Measurements from ENCODE around the gene TSPAN9.

Gene TSPAN9

DNA sequence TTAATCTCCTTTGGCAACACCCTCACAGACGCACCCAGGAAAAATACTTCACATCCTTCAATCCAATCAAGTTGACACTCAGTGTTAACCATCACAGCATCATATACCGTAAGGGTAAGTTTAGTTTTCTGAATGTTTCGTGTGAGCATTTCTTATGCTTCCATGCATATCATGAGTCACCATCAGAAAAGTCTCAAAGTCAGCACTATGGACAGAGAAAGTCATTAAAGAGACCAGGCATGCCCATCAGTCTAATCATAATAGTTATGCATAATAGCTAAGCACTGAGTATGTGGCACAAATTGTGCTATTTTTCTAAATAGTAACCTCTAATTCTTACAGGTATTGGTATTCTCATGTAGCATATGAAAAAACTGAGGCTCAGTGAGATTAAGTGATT, 255.0 kb downstream of the TSPAN9 start:
- no peak overlapping the region for H3K27ac ChIP-seq (ENCODE audit: low read depth, low read length, severe bottlenecking)
- 67 to 100% methylated on average over 1 to 2 of the region's 3 CpGs for WGBS, 2 experiments (ENCODE audit: insufficient coverage in 2 of 2)
- peaks cover 8% of the 10 kb centered on the region for H3K4me1 ChIP-seq (ENCODE audit: control insufficient read depth, insufficient read depth, low read length, poor library complexity, severe bottlenecking)

DNA sequence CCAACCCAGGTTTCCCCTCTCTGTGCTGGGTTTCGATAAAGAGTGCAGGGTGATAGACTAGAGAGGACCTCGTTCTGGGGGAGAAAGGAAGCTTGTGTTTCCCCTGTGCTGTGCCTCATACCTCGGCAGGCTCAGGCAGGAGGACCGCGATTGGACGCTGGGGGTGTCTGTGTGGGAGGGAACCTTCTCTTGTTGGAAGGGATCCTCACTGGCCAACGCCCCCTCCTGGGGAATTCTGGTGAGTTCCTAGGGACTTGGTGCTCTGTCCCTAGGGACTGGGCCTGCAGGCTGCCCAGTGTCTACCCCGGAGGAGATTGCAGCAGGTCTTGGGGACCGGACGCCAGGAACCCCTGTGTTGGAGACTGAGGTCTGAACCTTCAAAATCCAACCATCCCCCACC, 256.4 kb downstream of the TSPAN9 start:
- H3K4me1 ChIP-seq (ENCODE audit: control insufficient read depth, insufficient read depth, low read length, poor library complexity, severe bottlenecking), result peaks cover 8% of the 10 kb centered on the region

More for the DNA sequence above, 255.0 kb downstream of the TSPAN9 start:
- Histone ChIP-seq H3K4me3 (ENCODE audit: extremely low read depth, insufficient read depth, low read length, poor library complexity, severe bottlenecking) (no peak overlapping the region), H3K9me3 (ENCODE audit: control insufficient read depth, low read length) (no peaks in the 10 kb centered on the region), H3K36me3 (ENCODE audit: control insufficient read depth, insufficient read depth, low read length) (no peaks in the 10 kb centered on the region)

GRCh38 chr12:3333991-3334391, 256.8 kb downstream of the TSPAN9 start:
- 82% methylated on average over 7 to 9 of the region's 9 CpGs for WGBS, 2 experiments (ENCODE audit: insufficient coverage in 2 of 2)
- Histone ChIP-seq H3K4me1 (ENCODE audit: control insufficient read depth, insufficient read depth, low read length, poor library complexity, severe bottlenecking) (peaks cover 8% of the 10 kb centered on the region), H3K4me3 (ENCODE audit: extremely low read depth, insufficient read depth, low read length, poor library complexity, severe bottlenecking) (no peak overlapping the region), H3K36me3 (ENCODE audit: control insufficient read depth, insufficient read depth, low read length) (no peaks in the 10 kb centered on the region), H3K27ac (ENCODE audit: low read depth, low read length, severe bottlenecking) (no peak overlapping the region), H3K9me3 (ENCODE audit: control insufficient read depth, low read length) (no peaks in the 10 kb centered on the region)

More for the DNA sequence above, 256.4 kb downstream of the TSPAN9 start:
- no peak overlapping the region for H3K4me3 ChIP-seq (ENCODE audit: extremely low read depth, insufficient read depth, low read length, poor library complexity, severe bottlenecking)
- no peak overlapping the region for H3K27ac ChIP-seq (ENCODE audit: low read depth, low read length, severe bottlenecking)
- H3K36me3 ChIP-seq (ENCODE audit: control insufficient read depth, insufficient read depth, low read length), result no peaks in the 10 kb centered on the region
- WGBS, 2 experiments (ENCODE audit: insufficient coverage in 2 of 2), result 48 to 51% methylated on average over 6 of the region's 10 CpGs
- H3K9me3 ChIP-seq (ENCODE audit: control insufficient read depth, low read length), result no peaks in the 10 kb centered on the region

GRCh38 chr12:3335078-3335487, 257.9 kb downstream of the TSPAN9 start:
- Histone ChIP-seq H3K36me3 (ENCODE audit: control insufficient read depth, insufficient read depth, low read length) (no peaks in the 10 kb centered on the region), H3K27ac (ENCODE audit: low read depth, low read length, severe bottlenecking) (no peak overlapping the region), H3K4me1 (ENCODE audit: control insufficient read depth, insufficient read depth, low read length, poor library complexity, severe bottlenecking) (peaks cover 8% of the 10 kb centered on the region), H3K9me3 (ENCODE audit: control insufficient read depth, low read length) (no peaks in the 10 kb centered on the region), H3K4me3 (ENCODE audit: extremely low read depth, insufficient read depth, low read length, poor library complexity, severe bottlenecking) (no peak overlapping the region)
- 93 to 95% methylated on average over 6 to 7 of the region's 8 CpGs for WGBS, 2 experiments (ENCODE audit: insufficient coverage in 2 of 2)

Measured in mesodermal cell (in vitro differentiated cells).